GM12872 (cell line): Measurements from ENCODE around the gene TRMT10A.

Source experiments
- CTCF ChIP-seq: IDR thresholded peaks from 3 replicates; pipeline ENCODE4 v1.5.1; 2011; ENCODE audit warnings: low read depth, mild to moderate bottlenecking, low read length, moderate library complexity; ENCODE audit not compliant: insufficient read depth

Gene TRMT10A

GRCh38 chr4:99578714-99579113, 14.9 kb upstream of the TRMT10A start:
- no peak for TF ChIP-seq CTCF

DNA sequence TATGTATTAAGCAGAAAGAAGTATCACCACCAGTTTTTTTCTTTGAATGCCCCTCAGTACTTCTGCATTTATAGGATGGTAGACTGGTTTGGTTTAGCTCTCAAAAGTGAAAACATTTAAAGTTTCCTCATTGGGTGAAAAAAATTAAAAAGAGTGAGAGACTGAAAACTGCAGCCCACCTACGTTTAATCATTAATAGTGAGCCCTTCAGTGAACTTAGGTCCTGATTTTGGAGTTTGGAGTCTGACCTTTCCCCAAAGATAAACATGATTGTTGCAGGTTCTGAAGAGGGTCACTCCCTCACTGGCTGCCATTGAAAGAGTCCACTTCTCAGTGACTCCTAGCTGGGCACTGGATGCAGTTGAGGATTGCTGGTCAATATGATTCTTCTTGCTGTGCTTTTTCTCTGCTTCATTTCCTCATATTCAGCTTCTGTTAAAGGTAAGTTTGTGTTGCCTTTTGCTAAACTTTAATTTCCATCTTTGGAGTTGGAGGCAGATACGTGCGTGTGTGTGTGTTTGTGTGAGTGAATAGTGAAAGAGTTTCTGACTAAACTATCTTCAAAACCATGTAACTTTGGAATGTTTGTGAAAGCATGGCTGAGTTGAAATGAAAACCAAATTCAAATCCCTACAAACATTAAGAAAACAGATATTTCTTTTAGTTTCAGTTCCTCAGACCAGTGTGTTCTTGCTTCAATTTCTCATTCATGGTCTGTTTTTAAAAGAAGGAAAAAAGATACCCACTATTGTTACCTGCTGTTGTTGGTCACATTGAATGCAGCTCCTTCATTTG, 10.9 kb upstream of the TRMT10A start, which contains the start of gene MTTP:
Gene MTTP, plus strand, starts transcription at position 295 of the 795 bp plus-strand sequence. Its CDS starts 86 bp downstream, at position 381.
- TF ChIP-seq CTCF, result no peak

DNA sequence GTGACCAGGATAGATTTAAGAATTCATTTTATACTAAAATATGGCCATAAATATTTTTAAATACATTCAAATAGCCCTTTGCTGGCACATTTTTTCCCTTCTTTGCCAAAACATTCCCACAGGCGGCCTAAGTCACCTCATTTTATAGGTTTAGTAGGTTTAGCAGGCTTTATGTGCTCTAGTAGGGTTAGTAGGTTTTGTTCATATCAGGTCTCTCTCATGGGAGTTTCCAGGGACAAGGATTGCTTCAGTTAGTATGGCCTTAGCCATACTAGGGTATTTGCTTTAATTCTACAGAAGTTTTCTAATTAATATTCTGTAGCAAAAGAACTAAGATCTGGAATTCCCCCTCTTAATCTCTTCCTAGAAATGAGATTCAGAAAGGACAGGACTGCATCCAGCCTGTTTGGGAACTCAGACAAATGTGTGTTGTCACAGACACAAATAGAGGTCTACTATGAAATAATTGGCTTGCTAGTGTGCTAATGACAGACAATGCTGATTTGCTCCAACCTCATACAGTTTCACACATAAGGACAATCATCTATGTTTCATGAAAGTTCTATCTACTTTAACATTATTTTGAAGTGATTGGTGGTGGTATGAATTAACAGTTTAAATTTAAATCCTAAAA, 10.0 kb upstream of the TRMT10A start:
- no peak for TF ChIP-seq CTCF

GRCh38 chr4:99572527-99573240, 8.8 kb upstream of the TRMT10A start:
- no peak for TF ChIP-seq CTCF

- no peak for TF ChIP-seq CTCF
These were observed 8.0 kb upstream of the TRMT10A start for GRCh38 chr4:99571883-99572282.

DNA sequence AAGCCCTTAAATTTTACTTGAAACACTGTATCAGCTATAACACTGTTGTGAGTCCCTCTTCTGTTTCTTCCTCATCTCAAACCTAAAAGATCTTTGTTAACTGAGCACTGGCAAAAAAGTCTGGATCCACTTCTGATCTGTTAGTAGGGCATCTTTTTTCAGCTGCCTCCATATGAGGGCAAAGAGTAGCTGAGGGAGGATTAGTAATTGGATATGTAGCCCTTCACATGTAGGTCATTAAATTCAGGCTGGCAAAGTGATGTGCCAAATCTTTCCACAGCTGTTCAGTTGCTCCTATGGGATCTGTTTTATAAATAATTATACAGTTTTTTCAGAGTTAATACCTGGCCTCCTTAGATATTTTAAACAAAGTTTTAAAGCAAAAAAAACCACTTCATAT, 1.1 kb upstream of the TRMT10A start:
- no peak for TF ChIP-seq CTCF

GRCh38 chr4:99552872-99553271, 11.0 kb downstream of the TRMT10A start:
- TF ChIP-seq CTCF, result no peak
